ENCODE data around the gene NRXN3.

The NRXN3 gene

GRCh38 chr14:79856381-79856780, 1686.2 kb downstream of the NRXN3 start:
- Histone ChIP-seq H3K4me3 (ENCODE audit: low read length) (no peak overlapping the region), H3K9me3 (ENCODE audit: control insufficient read depth, low read length) (no peaks in the 10 kb centered on the region)

GRCh38 chr14:79861111-79861510, 1690.9 kb downstream of the NRXN3 start:
- Histone ChIP-seq H3K9ac (ENCODE audit: low read length) (no peak overlapping the region), H3K27me3 (ENCODE audit: control insufficient read depth, insufficient read depth, low read length) (no peaks in the 10 kb centered on the region), H3K4me1 (ENCODE audit: control insufficient read depth, insufficient read depth, low read length) (no peaks in the 10 kb centered on the region), H3K4me3 (ENCODE audit: low read length) (no peak overlapping the region), H3K36me3 (ENCODE audit: control insufficient read depth, insufficient read depth, low read length) (no peaks in the 10 kb centered on the region), H3K9me3 (ENCODE audit: control insufficient read depth, low read length) (no peaks in the 10 kb centered on the region)

More at GRCh38 chr14:79856381-79856780, 1686.2 kb downstream of the NRXN3 start:
- H3K9ac ChIP-seq (ENCODE audit: low read length): no peak overlapping the region
- no peaks in the 10 kb centered on the region for H3K36me3 ChIP-seq (ENCODE audit: control insufficient read depth, insufficient read depth, low read length)
- no peaks in the 10 kb centered on the region for H3K4me1 ChIP-seq (ENCODE audit: control insufficient read depth, insufficient read depth, low read length)
- H3K27me3 ChIP-seq (ENCODE audit: control insufficient read depth, insufficient read depth, low read length): no peaks in the 10 kb centered on the region

DNA sequence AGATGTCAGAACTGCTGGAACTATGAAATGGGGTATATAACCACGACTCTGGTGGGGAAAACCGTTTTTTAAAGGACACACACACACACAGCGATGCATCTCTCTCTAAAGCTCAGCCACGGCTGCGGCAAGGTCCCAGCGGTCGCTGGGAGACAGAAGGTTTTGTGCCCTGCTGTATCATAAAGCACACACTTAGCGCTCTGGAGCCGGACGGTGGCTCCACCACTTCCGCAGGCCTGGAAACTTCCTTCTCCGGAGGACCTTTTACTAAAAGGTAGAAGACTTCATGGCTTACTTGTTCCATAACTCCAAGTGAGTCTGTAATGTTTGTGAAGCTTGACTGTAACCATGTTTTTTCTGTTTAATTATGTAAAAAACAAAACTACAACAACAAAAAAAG, 1691.9 kb downstream of the NRXN3 start:
- H3K27me3 ChIP-seq (ENCODE audit: control insufficient read depth, insufficient read depth, low read length): no peaks in the 10 kb centered on the region
- H3K9ac ChIP-seq (ENCODE audit: low read length): no peak overlapping the region
- no peaks in the 10 kb centered on the region for H3K4me1 ChIP-seq (ENCODE audit: control insufficient read depth, insufficient read depth, low read length)
- H3K36me3 ChIP-seq (ENCODE audit: control insufficient read depth, insufficient read depth, low read length): no peaks in the 10 kb centered on the region
- no peak overlapping the region for H3K4me3 ChIP-seq (ENCODE audit: low read length)
- H3K9me3 ChIP-seq (ENCODE audit: control insufficient read depth, low read length): no peaks in the 10 kb centered on the region

DNA sequence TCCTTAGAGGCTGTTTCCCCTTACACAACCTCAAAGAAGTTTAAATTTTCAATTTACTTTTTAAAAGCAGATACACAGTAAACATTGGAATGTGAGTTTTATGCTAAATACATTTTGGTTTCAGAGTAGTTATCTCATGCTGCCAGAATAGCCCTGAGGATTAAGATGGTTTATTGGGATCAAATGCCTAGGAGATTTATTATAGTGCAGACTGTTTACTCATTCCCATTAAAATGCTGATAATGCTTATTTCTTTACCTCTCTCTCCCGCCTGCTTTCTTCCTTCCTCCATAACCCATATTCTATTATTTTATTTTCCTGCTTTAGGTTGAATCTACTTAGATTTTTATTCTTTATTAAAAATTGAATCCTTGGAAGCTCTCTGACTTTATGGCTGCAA, 1701.0 kb downstream of the NRXN3 start:
- no peaks in the 10 kb centered on the region for H3K4me1 ChIP-seq (ENCODE audit: control insufficient read depth, insufficient read depth, low read length)
- H3K27me3 ChIP-seq (ENCODE audit: control insufficient read depth, insufficient read depth, low read length): no peaks in the 10 kb centered on the region

DNA sequence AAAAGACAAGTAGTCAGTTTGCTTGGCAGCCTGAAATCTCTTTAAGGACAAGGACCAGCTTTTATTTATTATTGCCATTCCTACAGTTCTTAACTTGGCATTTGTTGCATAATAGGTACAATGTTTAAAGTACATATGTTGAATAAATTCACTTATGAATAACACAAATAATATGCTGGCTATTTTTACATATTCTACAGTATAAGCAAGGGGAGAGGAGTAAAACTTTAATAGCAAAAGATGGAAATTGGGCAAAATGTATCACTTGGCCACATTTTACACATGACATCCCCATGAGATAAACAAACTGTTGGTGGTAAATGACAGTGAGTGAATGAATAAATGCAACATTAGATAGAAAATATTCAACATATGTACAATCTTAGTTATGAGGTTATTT, 1708.1 kb downstream of the NRXN3 start:
- no peaks in the 10 kb centered on the region for H3K4me1 ChIP-seq (ENCODE audit: control insufficient read depth, insufficient read depth, low read length)
- H3K9me3 ChIP-seq (ENCODE audit: control insufficient read depth, low read length): no peaks in the 10 kb centered on the region
- H3K9ac ChIP-seq (ENCODE audit: low read length): no peak overlapping the region
- H3K4me3 ChIP-seq (ENCODE audit: low read length): no peak overlapping the region
- no peaks in the 10 kb centered on the region for H3K27me3 ChIP-seq (ENCODE audit: control insufficient read depth, insufficient read depth, low read length)
- H3K36me3 ChIP-seq (ENCODE audit: control insufficient read depth, insufficient read depth, low read length): no peaks in the 10 kb centered on the region

More for the DNA sequence above, 1701.0 kb downstream of the NRXN3 start:
- Histone ChIP-seq H3K4me3 (ENCODE audit: low read length) (no peak overlapping the region), H3K9me3 (ENCODE audit: control insufficient read depth, low read length) (no peaks in the 10 kb centered on the region), H3K9ac (ENCODE audit: low read length) (no peak overlapping the region), H3K36me3 (ENCODE audit: control insufficient read depth, insufficient read depth, low read length) (no peaks in the 10 kb centered on the region)

DNA sequence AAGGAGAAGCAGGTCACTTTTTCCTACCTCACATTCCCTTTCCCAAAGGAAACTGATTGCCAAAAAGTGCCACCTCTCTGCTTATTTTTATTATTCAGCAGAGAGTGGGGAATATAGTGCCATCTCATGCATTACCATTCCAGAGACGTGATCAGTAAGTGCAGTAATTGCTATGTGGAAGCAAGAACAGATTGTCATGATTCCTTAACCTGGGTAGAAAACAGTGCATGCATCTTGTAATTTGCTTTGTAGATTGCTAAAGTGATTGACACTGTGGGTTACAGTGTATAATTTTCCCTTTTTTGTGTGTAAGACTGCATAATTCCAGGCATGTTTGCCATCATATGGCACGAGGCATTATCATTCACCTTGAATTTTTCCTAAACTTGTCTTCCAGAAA, 1708.6 kb downstream of the NRXN3 start:
- Histone ChIP-seq H3K9ac (ENCODE audit: low read length) (no peak overlapping the region), H3K4me3 (ENCODE audit: low read length) (no peak overlapping the region), H3K36me3 (ENCODE audit: control insufficient read depth, insufficient read depth, low read length) (no peaks in the 10 kb centered on the region), H3K4me1 (ENCODE audit: control insufficient read depth, insufficient read depth, low read length) (no peaks in the 10 kb centered on the region), H3K9me3 (ENCODE audit: control insufficient read depth, low read length) (no peaks in the 10 kb centered on the region), H3K27me3 (ENCODE audit: control insufficient read depth, insufficient read depth, low read length) (no peaks in the 10 kb centered on the region)

DNA sequence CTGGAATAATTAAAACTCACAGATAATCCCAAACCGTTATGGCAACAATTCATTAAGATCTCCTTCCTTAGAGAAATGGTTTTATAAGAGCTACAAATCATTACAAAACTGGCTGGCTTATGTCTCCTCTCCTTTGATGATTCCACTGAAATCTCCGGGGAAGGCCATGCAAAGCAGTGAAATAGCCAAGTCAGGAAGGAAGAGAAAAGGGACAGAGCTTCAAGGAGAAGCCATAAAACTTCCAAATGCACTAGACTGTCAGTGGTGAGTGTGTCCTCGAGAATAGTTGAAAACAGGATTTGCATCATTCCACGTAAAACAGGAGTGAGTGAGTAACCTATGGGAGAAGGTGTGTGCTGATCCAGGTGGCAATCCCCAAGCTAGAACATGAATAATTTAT, 1711.1 kb downstream of the NRXN3 start:
- Histone ChIP-seq H3K36me3 (ENCODE audit: control insufficient read depth, insufficient read depth, low read length) (no peaks in the 10 kb centered on the region), H3K9me3 (ENCODE audit: control insufficient read depth, low read length) (no peaks in the 10 kb centered on the region), H3K27me3 (ENCODE audit: control insufficient read depth, insufficient read depth, low read length) (no peaks in the 10 kb centered on the region), H3K9ac (ENCODE audit: low read length) (no peak overlapping the region), H3K4me3 (ENCODE audit: low read length) (no peak overlapping the region), H3K4me1 (ENCODE audit: control insufficient read depth, insufficient read depth, low read length) (no peaks in the 10 kb centered on the region)

- no peaks in the 10 kb centered on the region for H3K4me1 ChIP-seq (ENCODE audit: control insufficient read depth, insufficient read depth, low read length)
- H3K9ac ChIP-seq (ENCODE audit: low read length): no peak overlapping the region
- H3K36me3 ChIP-seq (ENCODE audit: control insufficient read depth, insufficient read depth, low read length): no peaks in the 10 kb centered on the region
- H3K4me3 ChIP-seq (ENCODE audit: low read length): no peak overlapping the region
- no peaks in the 10 kb centered on the region for H3K9me3 ChIP-seq (ENCODE audit: control insufficient read depth, low read length)
- H3K27me3 ChIP-seq (ENCODE audit: control insufficient read depth, insufficient read depth, low read length): no peaks in the 10 kb centered on the region
Measured at GRCh38 chr14:79890527-79890926, 1720.4 kb downstream of the NRXN3 start.

DNA sequence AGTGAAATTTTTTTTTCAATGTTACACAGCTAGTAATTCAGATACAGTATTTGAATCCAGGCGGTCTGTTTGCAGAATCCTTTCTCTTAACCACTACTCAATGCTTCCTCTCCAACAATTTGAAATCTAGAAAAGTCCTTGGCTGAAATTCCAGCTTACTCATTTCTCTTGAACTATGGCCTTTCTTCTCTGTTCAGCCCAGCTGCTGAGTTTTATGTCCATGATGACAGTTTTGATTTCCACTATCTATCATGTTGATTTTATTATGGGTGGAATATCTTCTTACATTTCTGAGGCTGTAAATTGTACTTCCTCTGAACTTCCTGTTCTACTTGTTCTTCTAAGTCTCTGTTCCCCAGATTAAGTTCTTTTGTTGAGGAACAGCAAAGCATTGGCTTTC, 1725.8 kb downstream of the NRXN3 start:
- H3K4me1 ChIP-seq (ENCODE audit: control insufficient read depth, insufficient read depth, low read length): no peaks in the 10 kb centered on the region
- H3K9me3 ChIP-seq (ENCODE audit: control insufficient read depth, low read length): no peaks in the 10 kb centered on the region
- H3K4me3 ChIP-seq (ENCODE audit: low read length): no peak overlapping the region
- H3K27me3 ChIP-seq (ENCODE audit: control insufficient read depth, insufficient read depth, low read length): no peaks in the 10 kb centered on the region
- no peaks in the 10 kb centered on the region for H3K36me3 ChIP-seq (ENCODE audit: control insufficient read depth, insufficient read depth, low read length)
- no peak overlapping the region for H3K9ac ChIP-seq (ENCODE audit: low read length)

DNA sequence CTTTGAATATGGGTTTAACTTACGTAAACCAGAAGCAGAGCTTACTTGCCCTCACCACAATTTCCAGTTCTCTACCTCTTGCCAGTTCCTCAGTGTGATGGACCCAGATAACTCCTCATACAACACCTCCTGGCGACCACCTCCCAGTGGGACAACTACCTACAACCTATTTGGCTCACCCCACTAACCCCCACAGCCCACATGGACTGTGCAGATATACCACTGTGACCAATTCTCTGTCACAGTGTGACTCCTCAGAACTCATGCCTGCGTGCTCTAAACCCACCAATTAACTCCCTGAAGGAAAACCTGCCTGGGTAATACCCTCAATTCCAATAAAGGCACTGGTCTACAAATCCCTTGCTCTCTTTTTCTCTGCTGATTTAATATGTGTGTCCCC, 1729.4 kb downstream of the NRXN3 start:
- Histone ChIP-seq H3K9me3 (ENCODE audit: control insufficient read depth, low read length) (no peaks in the 10 kb centered on the region), H3K4me3 (ENCODE audit: low read length) (no peak overlapping the region), H3K27me3 (ENCODE audit: control insufficient read depth, insufficient read depth, low read length) (no peaks in the 10 kb centered on the region), H3K36me3 (ENCODE audit: control insufficient read depth, insufficient read depth, low read length) (no peaks in the 10 kb centered on the region), H3K9ac (ENCODE audit: low read length) (no peak overlapping the region), H3K4me1 (ENCODE audit: control insufficient read depth, insufficient read depth, low read length) (no peaks in the 10 kb centered on the region)

DNA sequence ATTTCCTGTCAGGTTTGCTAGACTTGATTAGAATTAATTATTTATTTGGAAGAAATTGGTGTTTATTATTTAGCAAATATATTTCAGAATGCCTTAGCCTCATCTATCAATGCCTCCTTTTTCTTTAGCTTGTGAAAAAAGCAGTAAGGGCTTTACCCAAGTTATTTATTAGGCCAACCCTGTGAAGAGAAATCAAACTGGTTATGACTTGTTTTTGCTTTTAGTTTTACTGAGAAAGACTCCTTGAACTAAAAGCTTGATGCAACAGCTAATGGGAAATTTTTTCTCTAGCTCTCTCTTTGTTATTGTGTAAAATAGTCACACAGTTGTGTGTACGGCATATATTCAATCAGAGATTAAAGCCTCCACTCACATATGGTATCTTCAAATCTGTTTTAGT, 1734.3 kb downstream of the NRXN3 start:
- Histone ChIP-seq H3K27me3 (ENCODE audit: control insufficient read depth, insufficient read depth, low read length) (no peaks in the 10 kb centered on the region), H3K4me3 (ENCODE audit: low read length) (no peak overlapping the region), H3K4me1 (ENCODE audit: control insufficient read depth, insufficient read depth, low read length) (no peaks in the 10 kb centered on the region), H3K9ac (ENCODE audit: low read length) (no peak overlapping the region), H3K36me3 (ENCODE audit: control insufficient read depth, insufficient read depth, low read length) (no peaks in the 10 kb centered on the region), H3K9me3 (ENCODE audit: control insufficient read depth, low read length) (no peaks in the 10 kb centered on the region)

DNA sequence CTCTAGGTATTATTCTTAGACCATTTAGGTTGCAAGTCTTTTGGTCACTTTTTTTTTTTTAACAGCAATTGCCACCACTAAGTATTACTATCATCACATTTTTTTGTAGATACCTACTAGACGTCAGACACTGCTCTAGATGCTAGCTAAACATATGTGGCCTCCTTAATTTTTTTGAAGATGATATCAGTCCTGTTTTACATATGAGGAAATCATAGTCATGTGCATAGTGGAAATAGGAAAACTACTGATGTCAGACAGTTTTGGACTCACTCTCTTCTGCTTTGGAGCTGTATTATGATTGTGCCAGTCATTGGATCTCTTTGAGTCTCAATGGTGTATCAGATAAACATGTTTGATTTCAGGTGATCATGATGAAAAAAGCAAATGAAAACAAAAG, 1736.8 kb downstream of the NRXN3 start:
- no peak overlapping the region for H3K4me3 ChIP-seq (ENCODE audit: low read length)

DNA sequence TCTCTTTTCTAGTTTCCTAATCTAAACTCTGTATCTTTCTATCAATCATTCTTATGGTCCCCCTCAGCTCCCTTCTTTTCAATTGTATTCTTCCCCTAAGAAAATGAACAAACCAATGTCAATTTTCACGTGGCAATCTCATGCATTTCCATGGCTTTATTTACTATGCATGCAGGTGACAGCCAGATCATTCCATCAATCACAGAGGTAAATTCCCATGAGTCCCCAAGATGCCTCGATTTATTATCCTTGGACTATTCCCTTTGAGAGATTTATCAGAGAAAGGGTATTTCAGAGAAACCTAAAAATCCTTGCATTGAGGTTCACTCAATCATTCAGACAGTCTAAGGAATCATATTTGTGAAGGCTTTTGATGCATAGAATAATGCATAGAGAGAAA, 1739.9 kb downstream of the NRXN3 start:
- Histone ChIP-seq H3K36me3 (ENCODE audit: control insufficient read depth, insufficient read depth, low read length) (no peaks in the 10 kb centered on the region), H3K4me1 (ENCODE audit: control insufficient read depth, insufficient read depth, low read length) (no peaks in the 10 kb centered on the region), H3K4me3 (ENCODE audit: low read length) (no peak overlapping the region), H3K27me3 (ENCODE audit: control insufficient read depth, insufficient read depth, low read length) (no peaks in the 10 kb centered on the region), H3K9ac (ENCODE audit: low read length) (no peak overlapping the region), H3K9me3 (ENCODE audit: control insufficient read depth, low read length) (no peaks in the 10 kb centered on the region)

More for the DNA sequence above, 1736.8 kb downstream of the NRXN3 start:
- H3K4me1 ChIP-seq (ENCODE audit: control insufficient read depth, insufficient read depth, low read length): no peaks in the 10 kb centered on the region
- no peaks in the 10 kb centered on the region for H3K36me3 ChIP-seq (ENCODE audit: control insufficient read depth, insufficient read depth, low read length)
- no peak overlapping the region for H3K9ac ChIP-seq (ENCODE audit: low read length)
- no peaks in the 10 kb centered on the region for H3K9me3 ChIP-seq (ENCODE audit: control insufficient read depth, low read length)
- H3K27me3 ChIP-seq (ENCODE audit: control insufficient read depth, insufficient read depth, low read length): no peaks in the 10 kb centered on the region

All from mucosa of stomach (tissue), 1 donor.